GM11168 (cell line): ENCODE measurements around the gene ZDHHC11B.
"Not testable (repeated sequence)": the region's sequence is repeated elsewhere in the genome, so short reads cannot be mapped to it uniquely, and the experiment has no call there.

Experiments used
- in situ Hi-C: fragments of 300-500 bp; cut with MboI; formaldehyde crosslinking; loops from one replicate; pipeline ENCODE4 v1.12.0; 2022; ENCODE audit warnings: low sequenced_read_pairs; ENCODE audit not compliant: unreplicated experiment

The ZDHHC11B gene

GRCh38 chr5:734145-734544 is 50.4 kb downstream of the ZDHHC11B start:
- in situ Hi-C loops = not testable (repeated sequence)

GRCh38 chr5:732754-733454 is 51.6 kb downstream of the ZDHHC11B start:
- in situ Hi-C loops = not testable (repeated sequence)

- in situ Hi-C loops = not testable (repeated sequence)
These were observed 55.3 kb downstream of the ZDHHC11B start for GRCh38 chr5:729225-729624.

GRCh38 chr5:727087-727486 is 57.4 kb downstream of the ZDHHC11B start:
- in situ Hi-C loops = not testable (repeated sequence)

GRCh38 chr5:723865-724264 is 60.7 kb downstream of the ZDHHC11B start:
- in situ Hi-C loops = not testable (repeated sequence)

- in situ Hi-C loops = not testable (repeated sequence)
These were observed 61.2 kb downstream of the ZDHHC11B start for GRCh38 chr5:723309-723708.

- in situ Hi-C loops = not testable (repeated sequence)
These were observed 65.2 kb downstream of the ZDHHC11B start for GRCh38 chr5:719379-719778.

- in situ Hi-C loops = no loop called here
These were observed 67.4 kb downstream of the ZDHHC11B start for GRCh38 chr5:717143-717542.

- in situ Hi-C loops = not testable (repeated sequence)
These were observed 67.8 kb downstream of the ZDHHC11B start for GRCh38 chr5:716740-717139.

GRCh38 chr5:715636-716035 is 68.9 kb downstream of the ZDHHC11B start:
- in situ Hi-C loops = not testable (repeated sequence)

- in situ Hi-C loops = loop anchor here (5.0 kb wide), 1 partner anchor 83 kb away; no protein-coding TSS in a partner anchor
These were observed 70.1 kb downstream of the ZDHHC11B start for GRCh38 chr5:714215-715118.

- in situ Hi-C loops = loop anchor here (5.0 kb wide), 1 partner anchor 84 kb away; no protein-coding TSS in a partner anchor
These were observed 70.8 kb downstream of the ZDHHC11B start for GRCh38 chr5:713686-714085.

- in situ Hi-C loops = not testable (repeated sequence)
These were observed 75.5 kb downstream of the ZDHHC11B start for GRCh38 chr5:708848-709517.

- in situ Hi-C loops = not testable (repeated sequence)
These were observed 76.2 kb downstream of the ZDHHC11B start for GRCh38 chr5:708374-708773.

- in situ Hi-C loops = not testable (repeated sequence)
These were observed 78.4 kb downstream of the ZDHHC11B start for GRCh38 chr5:706127-706526.

GRCh38 chr5:696753-697702 is 87.5 kb downstream of the ZDHHC11B start:
- in situ Hi-C loops = not testable (repeated sequence)

GRCh38 chr5:696191-696590 is 88.3 kb downstream of the ZDHHC11B start:
- in situ Hi-C loops = not testable (repeated sequence)

GRCh38 chr5:695475-695874 is 89.1 kb downstream of the ZDHHC11B start:
- in situ Hi-C loops = not testable (repeated sequence)

- in situ Hi-C loops = not testable (repeated sequence)
These were observed 90.5 kb downstream of the ZDHHC11B start for GRCh38 chr5:694042-694431.
